ENCODE results near the gene ZNF709. TPM values are rescaled to one million over a fixed set of nuclear protein-coding genes. Genes with fewer than 3 reads are reported as not detected.
"Not testable (repeated sequence)": the region's sequence is repeated elsewhere in the genome, so short reads cannot be mapped to it uniquely, and the experiment has no call there.

Gene ZNF709
- total RNA-seq, result 1 to 10 TPM; 6.4 to 7.7 TPM
- 1 to 10 TPM in 2 of 3 donors, under 1 TPM in 1; 0.60 to 2.8 (median 1.3) TPM for polyA plus RNA-seq
- 0.08 to 1.2 (median 0.60) reads per million in 6 experiments for total RNA-seq

- Mint-ChIP-seq H3K36me3 (no peaks in the 10 kb centered on the region), H3K4me3 (peak within 1 kb of the TSS; percentile 92 to 97 (median 95)), H3K27ac (peak within 1 kb of the TSS; percentile 84 to 97 (median 94)), H3K27me3 (no peaks in the 10 kb centered on the region), H3K4me1 (peaks cover 16 to 35% (median 34%) of the 10 kb centered on the region in 4 donors), H3K9me3 (no peaks in the 10 kb centered on the region)
- ATAC-seq, result peak; percentile 96 to 97
- peak; percentile 83 to 93 (median 90) for DNase-seq
- POLR2A ChIA-PET, result interaction anchor here (0.6 to 3.1 kb wide), 9 partner anchors 11 to 522 kb away, joined by 3 to 17 read pairs (median 3); partner anchors contain the start of genes MAN2B1, WDR83, ZNF442 and ZNF443
These were observed at the start of gene ZNF709 for GRCh38 chr19:12484371-12485051. ZNF709 (minus strand) TSS chr19:12484816; CDS start chr19:12484657, 159 bp downstream.

DNA sequence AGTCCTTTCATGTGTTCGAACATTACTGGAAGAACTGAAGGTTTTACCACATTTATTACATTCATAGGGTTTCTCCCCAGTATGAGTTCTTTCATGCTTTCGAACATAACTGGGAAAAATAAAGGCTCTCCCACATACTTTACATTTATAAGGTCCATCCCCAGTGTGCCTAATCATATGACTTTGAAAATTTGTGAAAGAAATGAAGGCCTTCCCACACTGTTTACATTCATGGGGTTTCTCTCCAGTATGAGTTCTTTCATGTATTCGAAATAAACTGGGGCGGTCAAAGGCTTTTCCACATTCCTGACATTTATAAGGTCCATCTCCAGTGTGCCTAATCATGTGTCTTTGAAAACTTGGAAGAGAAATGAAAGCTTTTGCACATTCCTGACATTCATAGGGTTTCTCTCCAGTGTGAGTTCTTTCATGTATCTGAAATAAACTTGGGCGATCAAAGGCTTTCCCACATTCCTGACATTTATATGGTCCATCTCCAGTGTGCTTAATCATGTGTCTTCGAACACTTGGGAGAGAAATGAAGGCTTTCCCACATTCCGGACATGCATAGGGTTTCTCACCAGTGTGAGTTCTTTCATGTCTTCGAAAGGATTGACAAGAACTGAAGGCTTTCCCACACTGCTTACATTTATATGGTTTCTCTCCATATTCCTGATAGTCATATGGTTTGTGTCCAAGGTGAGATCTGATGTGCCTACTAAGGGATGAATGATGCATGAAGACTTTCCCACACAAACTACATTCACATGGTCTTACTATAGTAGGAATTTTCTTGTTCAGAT, 42.6 kb upstream of the ZNF709 start:
- ATAC-seq, result no peak
- H3K27ac Mint-ChIP-seq, result peak overlapping the region in 1 of 10 donors; percentile 69
- peak overlapping the region in 1 of 10 donors; percentile 34 for H3K4me3 Mint-ChIP-seq
- H3K4me1 Mint-ChIP-seq, result peaks cover 0 to 4% (median 0%) of the 10 kb centered on the region in 4 donors
- H3K27me3 Mint-ChIP-seq, result no peaks in the 10 kb centered on the region
- peaks cover 58 to 89% (median 81%) of the 10 kb centered on the region in 3 donors for H3K36me3 Mint-ChIP-seq
- POLR2A ChIA-PET, result no interaction called here
- peak in 3 of 10 donors; percentile 13 to 32 (median 19) for DNase-seq
- peaks cover 7 to 97% (median 42%) of the 10 kb centered on the region in 9 donors for H3K9me3 Mint-ChIP-seq

DNA sequence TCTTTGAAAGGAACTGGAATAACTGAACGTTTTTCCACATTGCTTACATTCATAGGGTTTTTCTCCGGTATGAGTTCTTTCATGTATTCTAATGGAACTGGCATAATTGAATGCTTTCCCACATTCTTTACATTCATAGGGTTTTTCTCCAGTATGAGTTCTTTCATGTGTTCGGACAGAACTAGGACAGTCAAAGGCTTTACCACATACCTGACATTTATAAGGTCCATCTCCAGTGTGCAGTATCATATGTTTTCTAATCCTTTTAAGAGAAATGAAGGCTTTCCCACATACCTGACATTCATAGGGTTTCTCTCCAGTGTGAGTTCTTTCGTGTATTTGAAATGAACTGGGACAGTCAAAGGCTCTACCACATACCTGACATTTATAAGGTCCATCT, 41.9 kb upstream of the ZNF709 start:
- H3K4me3 Mint-ChIP-seq, result peak overlapping the region in 1 of 10 donors; percentile 22

DNA sequence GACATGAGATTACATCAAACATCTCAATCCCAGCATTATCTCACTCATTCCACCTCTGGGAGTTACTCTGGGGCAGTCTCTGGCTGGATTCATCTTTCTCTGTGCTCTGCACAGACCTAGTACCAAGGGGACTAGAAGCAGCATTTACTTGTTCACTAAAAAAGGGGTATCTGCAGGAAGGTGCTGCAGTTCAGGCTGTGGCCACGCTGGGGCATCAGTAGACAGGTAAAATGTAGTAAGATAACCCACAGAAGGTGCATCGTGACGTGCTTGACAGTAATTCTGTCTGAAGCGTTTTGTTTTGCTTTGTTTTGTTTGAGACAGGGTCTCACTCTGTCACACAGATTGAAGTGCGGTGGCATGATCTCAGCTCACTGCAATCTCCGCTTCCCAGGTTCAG, 37.4 kb upstream of the ZNF709 start:
- DNase-seq, result no peak
- no peak overlapping the region for H3K27ac Mint-ChIP-seq
- H3K36me3 Mint-ChIP-seq, result peaks cover 37 to 55% (median 53%) of the 10 kb centered on the region in 3 donors
- H3K27me3 Mint-ChIP-seq, result no peaks in the 10 kb centered on the region
- no peak for ATAC-seq
- peaks cover 10 to 97% (median 39%) of the 10 kb centered on the region in 9 donors for H3K9me3 Mint-ChIP-seq
- peaks cover 0 to 2% (median 0%) of the 10 kb centered on the region in 4 donors for H3K4me1 Mint-ChIP-seq
- POLR2A ChIA-PET, result no interaction called here
- H3K4me3 Mint-ChIP-seq, result peak overlapping the region in 1 of 10 donors; percentile 6

More for the DNA sequence above, 41.9 kb upstream of the ZNF709 start:
- POLR2A ChIA-PET, result interaction anchor here (0.7 kb wide), 1 partner anchor 31 kb away, joined by 3 read pairs; no protein-coding TSS in a partner anchor
- Mint-ChIP-seq H3K27me3 (no peaks in the 10 kb centered on the region), H3K36me3 (peaks cover 59 to 89% (median 76%) of the 10 kb centered on the region in 3 donors), H3K27ac (no peak overlapping the region), H3K9me3 (peaks cover 5 to 99% (median 44%) of the 10 kb centered on the region in 9 donors), H3K4me1 (peaks cover 0 to 4% (median 0%) of the 10 kb centered on the region in 4 donors)
- ATAC-seq (no peak), DNase-seq (no peak)

- POLR2A ChIA-PET, result interaction anchor here (0.7 to 1.2 kb wide), 3 partner anchors 7 to 181 kb away, joined by 3 to 6 read pairs (median 4); no protein-coding TSS in a partner anchor
- Mint-ChIP-seq H3K27me3 (peaks cover 0 to 11% (median 3%) of the 10 kb centered on the region in 5 donors), H3K4me1 (peaks cover 0 to 5% (median 2%) of the 10 kb centered on the region in 4 donors), H3K27ac (no peak overlapping the region), H3K9me3 (peaks cover 0 to 61% (median 11%) of the 10 kb centered on the region in 9 donors), H3K4me3 (peak overlapping the region in 1 of 10 donors; percentile 15), H3K36me3 (peaks cover 5 to 15% (median 7%) of the 10 kb centered on the region in 3 donors)
- DNase-seq (no peak), ATAC-seq (no peak)
These were observed 29.0 kb upstream of the ZNF709 start for GRCh38 chr19:12513531-12514061.

GRCh38 chr19:12497032-12497431, 12.4 kb upstream of the ZNF709 start:
- DNase-seq (no peak), ATAC-seq (no peak)
- POLR2A ChIA-PET, result interaction anchor here (1.0 kb wide), 1 partner anchor 164 kb away, joined by 3 read pairs; the partner anchor contains the start of gene ZNF563
- H3K36me3 Mint-ChIP-seq, result peaks cover 0 to 5% (median 0%) of the 10 kb centered on the region in 3 donors
- peaks cover 7 to 19% (median 15%) of the 10 kb centered on the region in 4 donors for H3K4me1 Mint-ChIP-seq
- peak overlapping the region in 5 of 10 donors; percentile 24 to 95 (median 25) for H3K27ac Mint-ChIP-seq
- H3K27me3 Mint-ChIP-seq, result peaks cover 0 to 2% (median 0%) of the 10 kb centered on the region in 5 donors
- no peaks in the 10 kb centered on the region for H3K9me3 Mint-ChIP-seq
- peak overlapping the region in 3 of 10 donors; percentile 14 to 94 (median 33) for H3K4me3 Mint-ChIP-seq

DNA sequence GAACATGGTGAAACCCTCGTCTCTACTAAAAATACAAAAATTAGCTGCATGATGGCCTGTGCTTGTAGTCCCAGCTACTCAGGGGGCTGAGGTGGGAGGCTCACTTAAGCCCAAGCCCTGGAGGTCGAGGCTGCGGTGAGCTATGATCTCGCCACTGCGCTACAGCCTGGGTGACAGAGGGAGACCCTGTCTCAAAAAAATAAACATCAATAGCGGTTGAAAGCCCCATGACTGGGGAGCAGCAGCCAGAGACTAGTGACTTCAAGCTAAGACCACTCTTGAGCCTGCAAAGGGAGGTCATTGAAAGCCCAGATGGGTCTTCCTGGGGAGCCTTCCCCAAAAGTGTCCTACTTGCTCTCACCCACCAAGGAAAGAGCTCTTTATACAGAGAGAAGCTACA, 11.9 kb upstream of the ZNF709 start:
- Mint-ChIP-seq H3K27ac (peak overlapping the region in 7 of 10 donors; percentile 17 to 98 (median 90)), H3K4me3 (peak overlapping the region; percentile 80 to 98 (median 92)), H3K27me3 (peaks cover 0 to 2% (median 0%) of the 10 kb centered on the region in 5 donors), H3K9me3 (no peaks in the 10 kb centered on the region), H3K4me1 (peaks cover 7 to 19% (median 15%) of the 10 kb centered on the region in 4 donors), H3K36me3 (peaks cover 0 to 5% (median 0%) of the 10 kb centered on the region in 3 donors)
- DNase-seq, result no peak
- ATAC-seq, result no peak
- POLR2A ChIA-PET, result interaction anchor here (0.6 to 1.9 kb wide), 9 partner anchors 9 to 333 kb away, joined by 3 to 17 read pairs (median 5); partner anchors contain the start of genes ZNF136, ZNF563, ZNF564 and ZNF709

GRCh38 chr19:12495002-12495802, 10.6 kb upstream of the ZNF709 start:
- Mint-ChIP-seq H3K27me3 (peaks cover 0 to 2% (median 0%) of the 10 kb centered on the region in 5 donors), H3K4me1 (peaks cover 7 to 19% (median 15%) of the 10 kb centered on the region in 4 donors), H3K27ac (peak overlapping the region; percentile 66 to 98 (median 96)), H3K36me3 (peaks cover 0 to 5% (median 0%) of the 10 kb centered on the region in 3 donors), H3K9me3 (no peaks in the 10 kb centered on the region), H3K4me3 (peak overlapping the region; percentile 82 to 98 (median 93))
- ATAC-seq (peak; percentile 98 to 99), DNase-seq (peak; percentile 83 to 97 (median 92))
- POLR2A ChIA-PET, result interaction anchor here (0.6 to 1.9 kb wide), 24 partner anchors 9 to 355 kb away, joined by 3 to 17 read pairs (median 4); partner anchors contain the start of genes ZNF136, ZNF20, ZNF442 and ZNF443

- Mint-ChIP-seq H3K9me3 (no peaks in the 10 kb centered on the region), H3K27me3 (peaks cover 0 to 2% (median 0%) of the 10 kb centered on the region in 5 donors), H3K4me1 (peaks cover 7 to 19% (median 15%) of the 10 kb centered on the region in 4 donors), H3K27ac (peak overlapping the region in 8 of 10 donors; percentile 16 to 97 (median 92)), H3K36me3 (peaks cover 0 to 3% (median 0%) of the 10 kb centered on the region in 3 donors), H3K4me3 (peak overlapping the region; percentile 71 to 98 (median 93))
- DNase-seq (no peak), ATAC-seq (no peak)
- POLR2A ChIA-PET, result interaction anchor here (0.7 to 1.9 kb wide), 13 partner anchors 10 to 354 kb away, joined by 3 to 17 read pairs (median 5); partner anchors contain the start of genes ZNF136, ZNF20, ZNF442 and ZNF443
These were observed 9.7 kb upstream of the ZNF709 start for GRCh38 chr19:12494260-12494860.

GRCh38 chr19:12486265-12486783, 1.7 kb upstream of the ZNF709 start:
- H3K27ac Mint-ChIP-seq, DNase-seq, H3K36me3 Mint-ChIP-seq, H3K9me3 Mint-ChIP-seq, H3K27me3 Mint-ChIP-seq, ATAC-seq: not testable (repeated sequence)
- POLR2A ChIA-PET, result interaction anchor here (0.6 to 3.1 kb wide), 3 partner anchors 9 to 416 kb away, joined by 3 to 17 read pairs (median 9); no protein-coding TSS in a partner anchor
- peaks cover 16 to 35% (median 32%) of the 10 kb centered on the region in 4 donors for H3K4me1 Mint-ChIP-seq
- peak overlapping the region in 3 of 10 donors; percentile 7 to 47 (median 36) for H3K4me3 Mint-ChIP-seq
